ENCODE measurements around the gene CYP2W1. TPM values are rescaled to one million over a fixed set of nuclear protein-coding genes. Genes with fewer than 3 reads are reported as not detected.
A peak's percentile ranks its signal among the peaks of the same experiment; 100 is the strongest.

The CYP2W1 gene
- total and polyA plus RNA-seq, 10 donors = 0.05 to 1.2 (median 0.39) TPM; not detected in 2

DNA sequence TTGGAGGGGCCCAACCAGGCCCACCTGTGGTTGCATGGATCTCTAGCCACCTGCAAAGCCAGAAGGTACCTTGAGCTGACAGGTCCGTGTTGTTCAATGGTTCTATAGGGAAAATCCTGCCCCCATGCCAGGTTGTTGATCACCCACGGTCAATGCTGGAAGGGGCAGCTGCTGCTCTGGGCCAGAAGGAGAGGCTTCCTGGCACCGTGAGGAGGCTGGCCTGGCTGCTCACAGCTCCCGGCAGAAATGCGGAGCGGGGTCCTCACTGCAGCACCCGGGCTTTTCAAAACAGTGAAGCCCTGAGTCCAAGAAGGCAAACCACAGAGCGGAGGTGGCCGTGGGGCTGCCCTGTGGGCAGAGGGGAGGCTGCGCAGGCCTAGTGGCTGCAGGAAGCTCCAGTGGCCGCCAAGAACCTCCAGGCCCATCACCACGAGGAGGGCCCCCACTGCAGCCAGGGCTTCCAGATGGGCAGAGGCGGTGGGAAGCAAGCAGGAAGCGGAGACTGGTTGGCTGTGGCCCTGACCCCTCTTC, 36.3 kb downstream of the CYP2W1 start:
- Histone ChIP-seq H3K27me3 (replicated peaks in 1 of 7) (no peaks in the 10 kb centered on the region), H3K4me3 (no peak overlapping the region), H3K36me3 (peaks cover 0 to 44% (median 4%) of the 10 kb centered on the region in 6 donors), H3K4me1 (peaks cover 5 to 29% (median 14%) of the 10 kb centered on the region in 6 donors), H3K9me3 (peaks cover 0 to 16% (median 4%) of the 10 kb centered on the region in 8 donors), H3K27ac (no peak overlapping the region)
- whole genome bisulfite sequencing, 5 donors = 80 to 90% (median 86%) methylated on average over 11 to 14 of the region's 14 CpGs
- peak; percentile 73 for DNase-seq
- intact Hi-C loops (cut with DNase I; ENCODE audit: low total_unique reads) = no loop called here
- TF ChIP-seq, protein P1, sequence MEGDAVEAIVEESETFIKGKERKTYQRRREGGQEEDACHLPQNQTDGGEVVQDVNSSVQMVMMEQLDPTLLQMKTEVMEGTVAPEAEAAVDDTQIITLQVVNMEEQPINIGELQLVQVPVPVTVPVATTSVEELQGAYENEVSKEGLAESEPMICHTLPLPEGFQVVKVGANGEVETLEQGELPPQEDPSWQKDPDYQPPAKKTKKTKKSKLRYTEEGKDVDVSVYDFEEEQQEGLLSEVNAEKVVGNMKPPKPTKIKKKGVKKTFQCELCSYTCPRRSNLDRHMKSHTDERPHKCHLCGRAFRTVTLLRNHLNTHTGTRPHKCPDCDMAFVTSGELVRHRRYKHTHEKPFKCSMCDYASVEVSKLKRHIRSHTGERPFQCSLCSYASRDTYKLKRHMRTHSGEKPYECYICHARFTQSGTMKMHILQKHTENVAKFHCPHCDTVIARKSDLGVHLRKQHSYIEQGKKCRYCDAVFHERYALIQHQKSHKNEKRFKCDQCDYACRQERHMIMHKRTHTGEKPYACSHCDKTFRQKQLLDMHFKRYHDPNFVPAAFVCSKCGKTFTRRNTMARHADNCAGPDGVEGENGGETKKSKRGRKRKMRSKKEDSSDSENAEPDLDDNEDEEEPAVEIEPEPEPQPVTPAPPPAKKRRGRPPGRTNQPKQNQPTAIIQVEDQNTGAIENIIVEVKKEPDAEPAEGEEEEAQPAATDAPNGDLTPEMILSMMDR (IDR thresholded peaks at IDR 0.05 in 8 of 11, conservative IDR thresholded peaks at IDR 0.05 in 3 of 11) = no peak
- no peak for TF ChIP-seq POLR2A (IDR thresholded peaks at IDR 0.05)
- no peak for TF ChIP-seq POLR2AphosphoS5 (IDR thresholded peaks at IDR 0.05)

DNA sequence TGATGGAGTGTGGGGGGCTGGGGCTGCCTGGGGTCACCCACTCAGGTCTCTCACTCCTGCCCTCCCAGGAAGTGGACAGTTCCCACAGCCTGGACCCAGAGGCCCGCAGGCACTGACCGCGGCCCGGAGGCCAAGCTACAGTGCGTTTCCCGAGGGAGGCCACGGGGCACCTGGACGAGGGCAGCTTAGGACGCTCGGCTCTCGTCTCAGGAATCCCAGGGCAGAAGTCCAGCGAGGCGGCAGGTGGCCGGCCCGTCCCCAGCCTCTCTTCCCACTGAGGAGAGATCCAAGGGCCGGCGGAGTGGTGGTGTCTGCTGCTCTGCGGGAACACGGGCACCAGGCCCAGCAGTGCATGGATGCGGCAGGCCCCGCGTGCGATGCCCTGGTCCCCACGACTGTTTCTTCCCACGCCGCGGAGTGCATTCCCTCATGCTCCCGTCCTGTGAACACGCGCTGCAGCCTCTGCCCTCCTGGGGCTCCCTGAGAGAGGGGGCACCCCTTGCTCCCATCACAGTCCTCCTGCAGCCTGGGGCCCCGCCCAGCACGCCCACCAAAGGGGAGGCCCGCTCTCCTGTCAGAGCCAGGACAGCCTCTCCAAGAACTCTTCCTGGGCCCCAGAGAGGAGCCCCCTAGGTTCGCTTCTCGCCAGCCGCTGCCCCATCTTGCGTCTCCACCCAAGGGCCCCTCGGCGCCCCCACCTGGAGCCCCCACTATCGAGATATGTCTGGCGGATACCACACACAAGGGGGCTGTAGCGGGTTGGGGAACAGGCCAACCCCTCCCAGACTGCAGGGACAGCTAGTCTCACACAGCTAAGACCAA, 37.0 kb downstream of the CYP2W1 start:
- no peak for TF ChIP-seq POLR2A (IDR thresholded peaks at IDR 0.05)
- no peak for TF ChIP-seq POLR2AphosphoS5 (IDR thresholded peaks at IDR 0.05)
- TF ChIP-seq, protein P1 (IDR thresholded peaks at IDR 0.05 in 8 of 11, conservative IDR thresholded peaks at IDR 0.05 in 3 of 11) = peak in 1 of 11 experiments; percentile 0
- intact Hi-C loops (cut with DNase I; ENCODE audit: low total_unique reads) = no loop called here
- H3K4me1 ChIP-seq = peaks cover 5 to 36% (median 20%) of the 10 kb centered on the region in 6 donors
- WGBS, 5 donors = 94 to 98% (median 95%) methylated on average over 15 to 42 of the region's 42 CpGs
- peak; percentile 75 for DNase-seq
- H3K27ac ChIP-seq = no peak overlapping the region
- H3K9me3 ChIP-seq = peaks cover 0 to 16% (median 4%) of the 10 kb centered on the region in 8 donors
- H3K27me3 ChIP-seq (replicated peaks in 1 of 7) = no peaks in the 10 kb centered on the region
- peaks cover 0 to 47% (median 4%) of the 10 kb centered on the region in 6 donors for H3K36me3 ChIP-seq
- no peak overlapping the region for H3K4me3 ChIP-seq

DNA sequence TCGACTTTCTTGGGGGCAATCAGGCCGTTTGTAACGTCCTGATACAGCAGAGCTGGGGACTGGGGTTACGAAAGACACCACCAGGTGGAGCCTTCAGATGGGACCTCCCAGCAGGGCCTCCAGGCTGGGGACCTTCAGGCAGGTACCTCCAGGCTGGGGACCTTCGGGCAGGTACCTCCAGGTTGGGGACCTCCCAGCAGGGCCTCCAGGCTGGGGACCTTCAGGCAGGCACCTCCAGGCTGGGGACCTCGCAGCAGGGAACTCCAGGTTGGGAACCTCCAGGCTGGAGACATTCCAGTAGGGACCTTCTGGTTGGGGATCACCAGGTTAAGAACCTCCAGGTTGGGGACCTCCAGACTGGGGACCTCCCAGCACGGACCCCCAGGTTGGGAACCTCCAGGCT, 37.9 kb downstream of the CYP2W1 start:
- peak; percentile 59 for DNase-seq
- no peak for TF ChIP-seq POLR2AphosphoS5 (IDR thresholded peaks at IDR 0.05)
- TF ChIP-seq, protein P1 (IDR thresholded peaks at IDR 0.05 in 8 of 11, conservative IDR thresholded peaks at IDR 0.05 in 3 of 11) = peak in 5 of 11 experiments; percentile 22 to 44 (median 35)

DNA sequence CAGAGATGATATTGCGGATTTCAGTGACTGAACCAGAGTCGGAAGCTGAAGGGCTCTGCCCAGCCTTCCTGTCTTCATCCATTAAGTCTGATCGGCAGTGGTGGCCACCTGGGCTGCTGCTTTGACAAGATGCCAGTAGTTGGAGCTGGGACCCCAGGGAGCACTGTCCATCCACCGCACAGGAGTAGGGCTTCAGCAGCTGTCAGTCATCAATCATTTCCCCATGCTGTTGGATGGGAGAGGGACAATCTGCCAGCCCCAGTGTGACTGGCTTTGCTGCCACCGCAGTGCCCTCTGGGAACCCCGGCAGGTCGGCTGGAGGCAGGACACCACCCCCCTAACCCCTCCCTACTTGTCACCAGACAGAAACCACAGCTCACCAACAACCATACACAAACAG, 38.4 kb downstream of the CYP2W1 start:
- TF ChIP-seq POLR2A (IDR thresholded peaks at IDR 0.05) (no peak), POLR2AphosphoS5 (IDR thresholded peaks at IDR 0.05) (no peak)
- TF ChIP-seq, protein P1 (IDR thresholded peaks at IDR 0.05 in 8 of 11, conservative IDR thresholded peaks at IDR 0.05 in 3 of 11) = no peak
- H3K4me3 ChIP-seq = no peak overlapping the region

More for the DNA sequence above, 37.9 kb downstream of the CYP2W1 start:
- H3K36me3 ChIP-seq = peaks cover 0 to 55% (median 6%) of the 10 kb centered on the region in 6 donors
- H3K4me3 ChIP-seq = no peak overlapping the region
- 78 to 95% (median 82%) methylated on average over 6 to 7 of the region's 7 CpGs for WGBS, 5 donors
- H3K4me1 ChIP-seq = peaks cover 5 to 44% (median 29%) of the 10 kb centered on the region in 6 donors
- H3K9me3 ChIP-seq = peaks cover 0 to 16% (median 4%) of the 10 kb centered on the region in 8 donors
- intact Hi-C loops (cut with DNase I; ENCODE audit: low total_unique reads) = no loop called here
- no peak overlapping the region for H3K27ac ChIP-seq
- no peaks in the 10 kb centered on the region for H3K27me3 ChIP-seq (replicated peaks in 1 of 7)

More for the DNA sequence above, 38.4 kb downstream of the CYP2W1 start:
- Histone ChIP-seq H3K4me1 (peaks cover 10 to 50% (median 34%) of the 10 kb centered on the region in 6 donors), H3K9me3 (peaks cover 0 to 16% (median 4%) of the 10 kb centered on the region in 8 donors), H3K36me3 (peaks cover 0 to 60% (median 11%) of the 10 kb centered on the region in 6 donors), H3K27ac (no peak overlapping the region), H3K27me3 (replicated peaks in 1 of 7) (no peaks in the 10 kb centered on the region)
- DNase-seq = peak; percentile 66
- intact Hi-C loops (cut with DNase I; ENCODE audit: low total_unique reads) = no loop called here
- 91 to 96% (median 93%) methylated on average over 4 to 7 of the region's 7 CpGs for WGBS, 5 donors
